Activated B cell treated with CpG ODN at 0.5 μM for 24 hours (primary cell): Measurements from ENCODE around the gene CORIN. TPM values are rescaled to one million over a fixed set of nuclear protein-coding genes. Genes with fewer than 3 reads are reported as not detected.

Source experiments
- ATAC-seq: fragments of 200-7000 bp; cut with Tn5 transposase; one replicate; pipeline ENCODE4 v1.10.0; 2021; ENCODE audit warnings: low read depth, mild to moderate bottlenecking, moderate library complexity
- CTCF ChIA-PET: fragments of 350-600 bp; sonication (Branson Sonifier 250); formaldehyde crosslinking; loops from one replicate; lab custom pipeline; 2021; ENCODE audit warnings: antibody characterized with exemption; lab: Charles Lee
- POLR2A ChIA-PET: fragments of 350-600 bp; sonication (Branson Sonifier 250); formaldehyde crosslinking; loops from one replicate; lab custom pipeline; 2021; ENCODE audit warnings: antibody characterized with exemption; lab: Charles Lee
- DNase-seq: peaks from one replicate; pipeline ENCODE4 v3.0.0; 2022
- H3K27ac Mint-ChIP-seq: one replicate; pipeline ENCODE4 v1.8.0; 2020; ENCODE audit warnings: mixed read lengths
- H3K27me3 Mint-ChIP-seq: one replicate; pipeline ENCODE4 v1.8.0; 2021; ENCODE audit warnings: mixed read lengths
- H3K36me3 Mint-ChIP-seq: one replicate; pipeline ENCODE4 v1.8.0; 2021; ENCODE audit warnings: low read depth, mixed read lengths
- H3K4me1 Mint-ChIP-seq: one replicate; pipeline ENCODE4 v1.8.0; 2021; ENCODE audit warnings: mixed read lengths
- H3K4me3 Mint-ChIP-seq: one replicate; pipeline ENCODE4 v1.8.0; 2020; ENCODE audit warnings: mild to moderate bottlenecking, mixed read lengths
- H3K9me3 Mint-ChIP-seq: one replicate; pipeline ENCODE4 v1.8.0; 2020; ENCODE audit warnings: mixed read lengths
- intact Hi-C: fragments of 100-400 bp; cut with micrococcal nuclease; formaldehyde crosslinking; loops from one replicate; pipeline ENCODE4 v1.15.1; 2024
- total RNA-seq: library from RNA; stranded (reverse); gene quantifications from 2 replicates; pipeline ENCODE4 v1.2.3, GENCODE V29; 2022
- TF ChIP-seq, protein P1 (sequence below): fragments of 200-600 bp; IDR thresholded peaks from one replicate; pipeline ENCODE4 v1.8.0; 2022; ENCODE audit warnings: antibody characterized with exemption, mild to moderate bottlenecking

CORIN gene
- total RNA-seq, 1 donor from 2014 or later, result not detected

- Mint-ChIP-seq H3K27ac (no peak overlapping the region), H3K4me3 (no peak overlapping the region), H3K4me1 (peaks cover 3% of the 10 kb centered on the region), H3K36me3 (peaks cover 19% of the 10 kb centered on the region), H3K9me3 (no peaks in the 10 kb centered on the region), H3K27me3 (no peaks in the 10 kb centered on the region)
- TF ChIP-seq, protein P1, sequence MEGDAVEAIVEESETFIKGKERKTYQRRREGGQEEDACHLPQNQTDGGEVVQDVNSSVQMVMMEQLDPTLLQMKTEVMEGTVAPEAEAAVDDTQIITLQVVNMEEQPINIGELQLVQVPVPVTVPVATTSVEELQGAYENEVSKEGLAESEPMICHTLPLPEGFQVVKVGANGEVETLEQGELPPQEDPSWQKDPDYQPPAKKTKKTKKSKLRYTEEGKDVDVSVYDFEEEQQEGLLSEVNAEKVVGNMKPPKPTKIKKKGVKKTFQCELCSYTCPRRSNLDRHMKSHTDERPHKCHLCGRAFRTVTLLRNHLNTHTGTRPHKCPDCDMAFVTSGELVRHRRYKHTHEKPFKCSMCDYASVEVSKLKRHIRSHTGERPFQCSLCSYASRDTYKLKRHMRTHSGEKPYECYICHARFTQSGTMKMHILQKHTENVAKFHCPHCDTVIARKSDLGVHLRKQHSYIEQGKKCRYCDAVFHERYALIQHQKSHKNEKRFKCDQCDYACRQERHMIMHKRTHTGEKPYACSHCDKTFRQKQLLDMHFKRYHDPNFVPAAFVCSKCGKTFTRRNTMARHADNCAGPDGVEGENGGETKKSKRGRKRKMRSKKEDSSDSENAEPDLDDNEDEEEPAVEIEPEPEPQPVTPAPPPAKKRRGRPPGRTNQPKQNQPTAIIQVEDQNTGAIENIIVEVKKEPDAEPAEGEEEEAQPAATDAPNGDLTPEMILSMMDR, result no peak
- ATAC-seq (no peak), DNase-seq (no peak)
- ChIA-PET POLR2A (no interaction called here), CTCF (no interaction called here)
- intact Hi-C loops, result no loop called here
These were observed 18.8 kb upstream of the CORIN start for GRCh38 chr4:47856713-47857112.

- peaks cover 29% of the 10 kb centered on the region for H3K36me3 Mint-ChIP-seq
- CTCF ChIA-PET, result no interaction called here
- POLR2A ChIA-PET, result no interaction called here
These were observed 17.5 kb upstream of the CORIN start for GRCh38 chr4:47855350-47855749.

GRCh38 chr4:47852136-47852535 lies 14.3 kb upstream of the CORIN start:
- no peak overlapping the region for H3K4me3 Mint-ChIP-seq
- no peaks in the 10 kb centered on the region for H3K27me3 Mint-ChIP-seq
- DNase-seq, result no peak
- TF ChIP-seq, protein P1, result no peak
- peaks cover 46% of the 10 kb centered on the region for H3K36me3 Mint-ChIP-seq
- ATAC-seq, result no peak
- H3K9me3 Mint-ChIP-seq, result no peaks in the 10 kb centered on the region
- no peak overlapping the region for H3K27ac Mint-ChIP-seq
- ChIA-PET POLR2A (no interaction called here), CTCF (no interaction called here)
- H3K4me1 Mint-ChIP-seq, result no peaks in the 10 kb centered on the region
- intact Hi-C loops, result no loop called here

More at GRCh38 chr4:47855350-47855749, 17.5 kb upstream of the CORIN start:
- TF ChIP-seq, protein P1, result no peak
- Mint-ChIP-seq H3K9me3 (no peaks in the 10 kb centered on the region), H3K4me1 (peaks cover 3% of the 10 kb centered on the region), H3K27me3 (no peaks in the 10 kb centered on the region), H3K4me3 (no peak overlapping the region), H3K27ac (no peak overlapping the region)
- DNase-seq (no peak), ATAC-seq (no peak)
- intact Hi-C loops, result no loop called here

GRCh38 chr4:47849466-47849865 lies 11.6 kb upstream of the CORIN start:
- ChIA-PET CTCF (no interaction called here), POLR2A (no interaction called here)
- ATAC-seq (no peak), DNase-seq (no peak)
- intact Hi-C loops, result no loop called here
- peaks cover 51% of the 10 kb centered on the region for H3K36me3 Mint-ChIP-seq
- no peak overlapping the region for H3K27ac Mint-ChIP-seq
- H3K4me3 Mint-ChIP-seq, result no peak overlapping the region
- no peaks in the 10 kb centered on the region for H3K9me3 Mint-ChIP-seq
- no peaks in the 10 kb centered on the region for H3K4me1 Mint-ChIP-seq
- TF ChIP-seq, protein P1, result no peak
- no peaks in the 10 kb centered on the region for H3K27me3 Mint-ChIP-seq

GRCh38 chr4:47848041-47848440 lies 10.2 kb upstream of the CORIN start:
- H3K36me3 Mint-ChIP-seq, result peaks cover 50% of the 10 kb centered on the region
- ATAC-seq (no peak), DNase-seq (no peak)
- ChIA-PET POLR2A (no interaction called here), CTCF (no interaction called here)
- TF ChIP-seq, protein P1, result no peak
- no peaks in the 10 kb centered on the region for H3K27me3 Mint-ChIP-seq
- no peaks in the 10 kb centered on the region for H3K4me1 Mint-ChIP-seq
- intact Hi-C loops, result no loop called here
- no peaks in the 10 kb centered on the region for H3K9me3 Mint-ChIP-seq
- H3K4me3 Mint-ChIP-seq, result no peak overlapping the region
- H3K27ac Mint-ChIP-seq, result no peak overlapping the region
